ENCODE measurements around the gene SATB2. TPM values are rescaled to one million over a fixed set of nuclear protein-coding genes. Genes with fewer than 3 reads are reported as not detected.

Gene SATB2
- total RNA-seq, 1 donor from 2014 or later = 1.6 TPM

DNA sequence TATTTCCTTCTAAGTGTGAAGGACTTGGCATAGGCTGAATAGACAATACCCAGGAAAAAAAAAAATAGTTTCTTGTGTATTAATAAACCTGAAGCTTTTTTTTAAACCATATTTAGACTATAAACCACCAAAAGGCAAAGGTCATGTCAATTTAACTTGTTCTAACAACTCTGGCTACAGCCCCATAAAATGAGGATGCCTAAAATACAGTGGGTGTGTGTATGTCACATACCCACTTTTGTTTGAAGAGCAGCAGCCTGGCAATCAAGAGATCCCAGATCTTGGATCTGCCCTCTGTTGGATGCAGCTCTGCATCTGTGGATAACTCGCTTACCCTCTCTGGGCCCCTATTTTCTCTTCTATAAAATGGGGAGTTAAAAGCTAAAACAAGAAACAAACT lies 65.4 kb downstream of the SATB2 start:
- TF ChIP-seq, protein P1, sequence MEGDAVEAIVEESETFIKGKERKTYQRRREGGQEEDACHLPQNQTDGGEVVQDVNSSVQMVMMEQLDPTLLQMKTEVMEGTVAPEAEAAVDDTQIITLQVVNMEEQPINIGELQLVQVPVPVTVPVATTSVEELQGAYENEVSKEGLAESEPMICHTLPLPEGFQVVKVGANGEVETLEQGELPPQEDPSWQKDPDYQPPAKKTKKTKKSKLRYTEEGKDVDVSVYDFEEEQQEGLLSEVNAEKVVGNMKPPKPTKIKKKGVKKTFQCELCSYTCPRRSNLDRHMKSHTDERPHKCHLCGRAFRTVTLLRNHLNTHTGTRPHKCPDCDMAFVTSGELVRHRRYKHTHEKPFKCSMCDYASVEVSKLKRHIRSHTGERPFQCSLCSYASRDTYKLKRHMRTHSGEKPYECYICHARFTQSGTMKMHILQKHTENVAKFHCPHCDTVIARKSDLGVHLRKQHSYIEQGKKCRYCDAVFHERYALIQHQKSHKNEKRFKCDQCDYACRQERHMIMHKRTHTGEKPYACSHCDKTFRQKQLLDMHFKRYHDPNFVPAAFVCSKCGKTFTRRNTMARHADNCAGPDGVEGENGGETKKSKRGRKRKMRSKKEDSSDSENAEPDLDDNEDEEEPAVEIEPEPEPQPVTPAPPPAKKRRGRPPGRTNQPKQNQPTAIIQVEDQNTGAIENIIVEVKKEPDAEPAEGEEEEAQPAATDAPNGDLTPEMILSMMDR (IDR thresholded peaks at IDR 0.05; ENCODE audit: insufficient read depth, low read length, severe bottlenecking) = no peak
- Histone ChIP-seq H3K27me3 (ENCODE audit: control insufficient read depth, insufficient read depth, low read length) (no peaks in the 10 kb centered on the region), H3K4me3 (ENCODE audit: low read depth, low read length) (no peak overlapping the region), H3K36me3 (ENCODE audit: control insufficient read depth, insufficient read depth, low read length) (no peaks in the 10 kb centered on the region)
- DNase-seq (ENCODE audit: low read depth) = no peak
- no peak for FAIRE-seq

DNA sequence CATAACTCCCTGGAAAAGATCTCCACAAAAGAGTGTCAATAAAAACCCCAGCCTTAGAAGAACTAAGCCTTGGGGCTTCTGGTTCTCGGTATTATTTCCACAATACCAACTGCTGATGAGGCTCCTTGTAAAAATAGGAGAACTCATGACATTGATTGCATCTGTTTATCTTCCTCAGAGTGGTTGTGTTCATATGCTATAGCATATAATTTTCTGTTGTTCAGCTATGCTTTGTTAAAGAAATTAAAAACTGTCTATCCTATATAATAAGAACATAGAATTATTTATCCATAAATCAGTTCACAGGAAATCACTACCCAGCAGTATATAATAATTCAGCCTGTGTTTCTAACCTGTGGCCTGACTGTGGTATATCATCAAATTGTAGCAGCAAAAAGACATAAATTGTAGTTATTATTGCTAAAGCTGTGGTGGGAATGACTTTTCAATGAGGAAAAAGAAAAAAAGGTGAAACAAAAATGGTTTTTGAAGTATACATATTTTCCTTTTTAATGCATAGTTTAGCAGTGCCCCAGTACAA lies 68.9 kb downstream of the SATB2 start:
- FAIRE-seq = no peak
- DNase-seq (ENCODE audit: low read depth) = no peak
- Histone ChIP-seq H3K4me3 (ENCODE audit: low read depth, low read length) (no peak overlapping the region), H3K27me3 (ENCODE audit: control insufficient read depth, insufficient read depth, low read length) (no peaks in the 10 kb centered on the region), H3K36me3 (ENCODE audit: control insufficient read depth, insufficient read depth, low read length) (no peaks in the 10 kb centered on the region)
- TF ChIP-seq, protein P1 (IDR thresholded peaks at IDR 0.05; ENCODE audit: insufficient read depth, low read length, severe bottlenecking) = no peak

DNA sequence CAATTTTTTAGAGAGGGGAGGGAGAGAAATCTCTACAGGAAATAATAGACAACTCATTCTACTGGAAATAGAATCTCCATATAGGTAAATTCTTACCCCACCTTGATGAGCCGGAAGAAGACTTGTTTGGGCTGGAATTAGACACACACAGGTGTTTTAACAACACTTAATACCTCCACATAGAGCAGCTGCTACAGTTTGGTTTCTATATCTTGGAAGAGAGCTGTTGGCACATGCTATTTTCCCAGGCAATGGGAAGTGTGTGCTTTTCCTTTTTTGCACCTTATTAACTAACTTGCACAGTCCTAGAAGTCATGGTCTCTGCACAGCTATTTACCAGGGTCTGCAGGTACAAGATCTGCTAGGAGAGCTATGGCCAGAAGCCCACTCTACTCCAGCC lies 73.7 kb downstream of the SATB2 start:
- H3K27me3 ChIP-seq (ENCODE audit: control insufficient read depth, insufficient read depth, low read length) = no peaks in the 10 kb centered on the region
- no peaks in the 10 kb centered on the region for H3K36me3 ChIP-seq (ENCODE audit: control insufficient read depth, insufficient read depth, low read length)
- no peak for FAIRE-seq
- H3K4me3 ChIP-seq (ENCODE audit: low read depth, low read length) = no peak overlapping the region
- DNase-seq (ENCODE audit: low read depth) = no peak
- TF ChIP-seq, protein P1 (IDR thresholded peaks at IDR 0.05; ENCODE audit: insufficient read depth, low read length, severe bottlenecking) = no peak

DNA sequence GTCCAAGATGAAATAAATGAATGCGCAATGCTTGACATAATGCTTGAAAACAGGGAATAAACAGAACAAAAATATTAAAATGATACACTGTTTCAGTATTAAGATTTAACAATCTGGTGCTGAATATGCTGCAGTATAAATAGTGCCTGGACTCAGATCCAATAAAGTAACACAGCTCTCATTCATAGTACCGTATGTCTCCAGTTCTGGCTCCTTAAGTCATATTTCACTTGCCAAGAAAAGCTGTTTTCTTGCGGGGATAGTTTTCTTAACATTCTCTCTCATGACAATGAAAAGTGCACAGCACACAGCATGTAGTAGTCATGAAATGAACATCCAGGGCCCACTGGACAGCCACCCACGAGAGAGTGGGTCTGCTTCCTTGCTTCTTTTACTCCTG lies 74.7 kb downstream of the SATB2 start:
- DNase-seq (ENCODE audit: low read depth) = no peak
- no peaks in the 10 kb centered on the region for H3K36me3 ChIP-seq (ENCODE audit: control insufficient read depth, insufficient read depth, low read length)
- TF ChIP-seq, protein P1 (IDR thresholded peaks at IDR 0.05; ENCODE audit: insufficient read depth, low read length, severe bottlenecking) = no peak
- no peak overlapping the region for H3K4me3 ChIP-seq (ENCODE audit: low read depth, low read length)
- no peak for FAIRE-seq
- no peaks in the 10 kb centered on the region for H3K27me3 ChIP-seq (ENCODE audit: control insufficient read depth, insufficient read depth, low read length)

DNA sequence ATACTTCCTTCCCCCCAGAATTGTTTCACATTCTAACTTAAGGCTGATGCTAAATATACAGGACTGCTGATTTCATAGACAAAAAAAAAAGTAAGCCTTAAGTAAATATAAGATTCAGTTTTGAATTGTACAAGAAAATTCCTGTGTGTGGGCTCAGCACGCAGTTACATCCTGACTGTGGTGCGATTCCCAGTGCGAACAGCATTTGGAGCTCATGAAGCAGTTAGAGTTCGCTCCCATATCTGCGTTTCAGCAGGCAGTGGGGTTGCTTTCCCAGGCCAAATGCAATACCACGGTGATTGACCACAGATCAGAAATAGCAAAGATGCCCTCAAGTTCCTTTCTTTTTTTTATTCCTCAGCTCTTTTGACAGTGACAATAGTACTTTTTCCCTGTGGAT lies 75.6 kb downstream of the SATB2 start:
- DNase-seq (ENCODE audit: low read depth) = no peak
- no peak for FAIRE-seq
- TF ChIP-seq, protein P1 (IDR thresholded peaks at IDR 0.05; ENCODE audit: insufficient read depth, low read length, severe bottlenecking) = no peak
- Histone ChIP-seq H3K27me3 (ENCODE audit: control insufficient read depth, insufficient read depth, low read length) (no peaks in the 10 kb centered on the region), H3K36me3 (ENCODE audit: control insufficient read depth, insufficient read depth, low read length) (no peaks in the 10 kb centered on the region), H3K4me3 (ENCODE audit: low read depth, low read length) (no peak overlapping the region)

DNA sequence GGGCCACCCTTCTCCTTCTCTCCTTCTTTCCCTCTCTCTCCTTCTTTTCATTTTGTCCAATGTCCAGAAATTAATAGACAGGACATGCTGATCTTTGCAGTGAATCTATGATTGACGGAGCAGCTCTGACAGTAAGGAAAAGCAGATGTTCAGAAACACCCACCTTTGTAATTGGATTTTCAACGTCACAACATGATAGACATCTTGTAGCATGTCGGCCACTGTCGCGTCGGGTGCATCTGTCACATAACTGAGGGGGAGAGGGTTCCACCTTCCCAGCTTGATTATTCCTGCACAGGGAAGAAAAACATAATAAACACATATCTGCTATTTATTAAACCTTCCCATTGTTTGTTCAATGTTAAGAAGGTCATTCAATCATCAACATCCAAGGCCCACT lies 76.2 kb downstream of the SATB2 start:
- Histone ChIP-seq H3K4me3 (ENCODE audit: low read depth, low read length) (no peak overlapping the region), H3K27me3 (ENCODE audit: control insufficient read depth, insufficient read depth, low read length) (no peaks in the 10 kb centered on the region), H3K36me3 (ENCODE audit: control insufficient read depth, insufficient read depth, low read length) (no peaks in the 10 kb centered on the region)
- DNase-seq (ENCODE audit: low read depth) = no peak
- TF ChIP-seq, protein P1 (IDR thresholded peaks at IDR 0.05; ENCODE audit: insufficient read depth, low read length, severe bottlenecking) = no peak
- no peak for FAIRE-seq
